Measurements from ENCODE around the gene FOXP1.

DNA sequence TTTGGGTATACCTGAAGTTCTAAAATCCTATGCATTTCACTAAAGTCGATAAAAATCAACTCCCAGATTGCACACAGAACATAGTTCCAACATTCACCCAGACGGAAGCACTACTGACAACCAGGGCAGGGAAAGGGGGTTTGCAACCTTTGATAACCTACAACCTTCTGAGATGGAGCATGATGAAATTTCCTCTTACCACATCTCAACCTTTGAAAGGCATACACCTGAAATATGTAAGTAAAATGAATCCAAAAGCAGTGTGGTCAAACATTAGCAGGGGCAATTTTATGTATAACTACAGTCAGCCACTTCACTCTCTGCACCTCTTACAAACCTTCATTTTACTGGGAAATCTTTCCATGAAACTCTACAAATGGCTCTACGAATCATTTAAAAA is 184.1 kb downstream of the FOXP1 start:
- no peak for TF ChIP-seq POLR2AphosphoS2 (IDR thresholded peaks at IDR 0.05; ENCODE audit: low read depth, low read length)
- TF ChIP-seq, protein P1, sequence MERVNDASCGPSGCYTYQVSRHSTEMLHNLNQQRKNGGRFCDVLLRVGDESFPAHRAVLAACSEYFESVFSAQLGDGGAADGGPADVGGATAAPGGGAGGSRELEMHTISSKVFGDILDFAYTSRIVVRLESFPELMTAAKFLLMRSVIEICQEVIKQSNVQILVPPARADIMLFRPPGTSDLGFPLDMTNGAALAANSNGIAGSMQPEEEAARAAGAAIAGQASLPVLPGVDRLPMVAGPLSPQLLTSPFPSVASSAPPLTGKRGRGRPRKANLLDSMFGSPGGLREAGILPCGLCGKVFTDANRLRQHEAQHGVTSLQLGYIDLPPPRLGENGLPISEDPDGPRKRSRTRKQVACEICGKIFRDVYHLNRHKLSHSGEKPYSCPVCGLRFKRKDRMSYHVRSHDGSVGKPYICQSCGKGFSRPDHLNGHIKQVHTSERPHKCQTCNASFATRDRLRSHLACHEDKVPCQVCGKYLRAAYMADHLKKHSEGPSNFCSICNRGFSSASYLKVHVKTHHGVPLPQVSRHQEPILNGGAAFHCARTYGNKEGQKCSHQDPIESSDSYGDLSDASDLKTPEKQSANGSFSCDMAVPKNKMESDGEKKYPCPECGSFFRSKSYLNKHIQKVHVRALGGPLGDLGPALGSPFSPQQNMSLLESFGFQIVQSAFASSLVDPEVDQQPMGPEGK (CRISPR knock-in tag; IDR thresholded peaks at IDR 0.05) = no peak
- TF ChIP-seq, protein P2, sequence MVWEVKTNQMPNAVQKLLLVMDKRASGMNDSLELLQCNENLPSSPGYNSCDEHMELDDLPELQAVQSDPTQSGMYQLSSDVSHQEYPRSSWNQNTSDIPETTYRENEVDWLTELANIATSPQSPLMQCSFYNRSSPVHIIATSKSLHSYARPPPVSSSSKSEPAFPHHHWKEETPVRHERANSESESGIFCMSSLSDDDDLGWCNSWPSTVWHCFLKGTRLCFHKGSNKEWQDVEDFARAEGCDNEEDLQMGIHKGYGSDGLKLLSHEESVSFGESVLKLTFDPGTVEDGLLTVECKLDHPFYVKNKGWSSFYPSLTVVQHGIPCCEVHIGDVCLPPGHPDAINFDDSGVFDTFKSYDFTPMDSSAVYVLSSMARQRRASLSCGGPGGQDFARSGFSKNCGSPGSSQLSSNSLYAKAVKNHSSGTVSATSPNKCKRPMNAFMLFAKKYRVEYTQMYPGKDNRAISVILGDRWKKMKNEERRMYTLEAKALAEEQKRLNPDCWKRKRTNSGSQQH (CRISPR knock-in tag; IDR thresholded peaks at IDR 0.05; ENCODE audit: low read depth) = no peak
- TF ChIP-seq FIP1L1 (IDR thresholded peaks at IDR 0.05; ENCODE audit: borderline replicate concordance, insufficient read depth, low read depth, low read length) = no peak
- TF ChIP-seq ETV6 (CRISPR knock-in tag; conservative IDR thresholded peaks at IDR 0.05) = no peak
- no peak for TF ChIP-seq NFE2 (CRISPR knock-in tag; IDR thresholded peaks at IDR 0.05)
- no peak for TF ChIP-seq MEF2D (CRISPR knock-in tag; IDR thresholded peaks at IDR 0.05)
- no peak for TF ChIP-seq SSRP1 (CRISPR knock-in tag; IDR thresholded peaks at IDR 0.05)
- TF ChIP-seq, protein P3, sequence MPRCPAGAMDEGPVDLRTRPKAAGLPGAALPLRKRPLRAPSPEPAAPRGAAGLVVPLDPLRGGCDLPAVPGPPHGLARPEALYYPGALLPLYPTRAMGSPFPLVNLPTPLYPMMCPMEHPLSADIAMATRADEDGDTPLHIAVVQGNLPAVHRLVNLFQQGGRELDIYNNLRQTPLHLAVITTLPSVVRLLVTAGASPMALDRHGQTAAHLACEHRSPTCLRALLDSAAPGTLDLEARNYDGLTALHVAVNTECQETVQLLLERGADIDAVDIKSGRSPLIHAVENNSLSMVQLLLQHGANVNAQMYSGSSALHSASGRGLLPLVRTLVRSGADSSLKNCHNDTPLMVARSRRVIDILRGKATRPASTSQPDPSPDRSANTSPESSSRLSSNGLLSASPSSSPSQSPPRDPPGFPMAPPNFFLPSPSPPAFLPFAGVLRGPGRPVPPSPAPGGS (CRISPR knock-in tag; IDR thresholded peaks at IDR 0.05) = no peak
- TF ChIP-seq SUZ12 (IDR thresholded peaks at IDR 0.05; ENCODE audit: low read depth, low read length) = no peak
- TF ChIP-seq, protein P4, sequence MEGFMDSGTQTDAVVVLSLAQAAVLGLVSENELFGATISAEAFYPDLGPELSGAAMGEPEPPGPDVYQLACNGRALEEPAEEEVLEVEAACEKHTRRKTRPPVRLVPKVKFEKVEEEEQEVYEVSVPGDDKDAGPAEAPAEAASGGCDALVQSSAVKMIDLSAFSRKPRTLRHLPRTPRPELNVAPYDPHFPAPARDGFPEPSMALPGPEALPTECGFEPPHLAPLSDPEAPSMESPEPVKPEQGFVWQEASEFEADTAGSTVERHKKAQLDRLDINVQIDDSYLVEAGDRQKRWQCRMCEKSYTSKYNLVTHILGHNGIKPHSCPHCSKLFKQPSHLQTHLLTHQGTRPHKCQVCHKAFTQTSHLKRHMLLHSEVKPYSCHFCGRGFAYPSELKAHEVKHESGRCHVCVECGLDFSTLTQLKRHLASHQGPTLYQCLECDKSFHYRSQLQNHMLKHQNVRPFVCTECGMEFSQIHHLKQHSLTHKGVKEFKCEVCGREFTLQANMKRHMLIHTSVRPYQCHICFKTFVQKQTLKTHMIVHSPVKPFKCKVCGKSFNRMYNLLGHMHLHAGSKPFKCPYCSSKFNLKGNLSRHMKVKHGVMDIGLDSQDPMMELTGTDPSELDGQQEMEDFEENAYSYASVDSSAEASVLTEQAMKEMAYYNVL (CRISPR knock-in tag; IDR thresholded peaks at IDR 0.05; ENCODE audit: borderline replicate concordance) = no peak
- TF ChIP-seq ESRRA (CRISPR knock-in tag; IDR thresholded peaks at IDR 0.05; ENCODE audit: low read depth) = no peak
- TF ChIP-seq POGZ (CRISPR knock-in tag; IDR thresholded peaks at IDR 0.05) = no peak
- no peak for TF ChIP-seq BRD4 (CRISPR knock-in tag; IDR thresholded peaks at IDR 0.05)
